PC-9 (cell line): ENCODE results near the gene ESR2. TPM values are rescaled to one million over a fixed set of nuclear protein-coding genes. Genes with fewer than 3 reads are reported as not detected.
A peak's percentile ranks its signal among the peaks of the same experiment; 100 is the strongest.

Source experiments
- Bru-seq: library from RNA; stranded (reverse); fragments of 400-500 nt; gene quantifications from one replicate; lab custom pipeline; 2021; lab: Mats Ljungman, UMichigan
- BruChase-seq, 2 experiments: library from RNA; stranded (reverse); fragments of 400-500 nt; gene quantifications; one replicate each; lab custom pipeline; 2021; lab: Mats Ljungman, UMichigan
- BruUV-seq: library from RNA; stranded (reverse); fragments of 400-500 nt; replicated peaks from 2 replicates; lab custom pipeline; 2021; lab: Mats Ljungman, UMichigan
- CTCF ChIA-PET: fragments of 300-600 bp; sonication (Branson Sonifier 250); formaldehyde crosslinking; loops from one replicate; lab custom pipeline; 2022; ENCODE audit warnings: antibody characterized with exemption; lab: Charles Lee
- POLR2A ChIA-PET: fragments of 300-600 bp; sonication (Branson Sonifier 250); formaldehyde crosslinking; loops from one replicate; lab custom pipeline; 2022; ENCODE audit warnings: antibody characterized with exemption; ENCODE audit not compliant: unreplicated experiment; lab: Charles Lee
- DNase-seq, 2 experiments: peaks; one replicate each; pipeline versions ENCODE4 v3.0.0 to v3.0.0-alpha.2; 2015 to 2022; ENCODE audit warnings: mixed read lengths in 1 of 2
- H2AFZ ChIP-seq: fragments of 200-600 bp; sonication (generic); 2 replicates; pipeline ENCODE4 v1.8.1; 2017; ENCODE audit warnings: antibody characterized with exemption
- H3F3A ChIP-seq: fragments of 200-600 bp; sonication (generic); 2 replicates; pipeline ENCODE4 v1.8.1; 2017; ENCODE audit warnings: antibody characterized with exemption, mild to moderate bottlenecking, low read depth; ENCODE audit not compliant: insufficient read depth
- H3K27ac ChIP-seq: fragments of 200-600 bp; sonication (generic); 2 replicates; pipeline ENCODE4 v1.6.1; 2016; ENCODE audit warnings: mixed run types
- H3K27me3 ChIP-seq: fragments of 200-600 bp; sonication (generic); 2 replicates; pipeline ENCODE4 v1.6.1; 2016; ENCODE audit warnings: low read depth, mixed run types; ENCODE audit not compliant: insufficient read depth
- H3K36me3 ChIP-seq: fragments of 200-600 bp; sonication (generic); 2 replicates; pipeline ENCODE4 v1.6.1; 2016; ENCODE audit warnings: low read depth, mixed run types
- H3K4me1 ChIP-seq: fragments of 200-600 bp; sonication (generic); replicated peaks from 2 replicates; pipeline ENCODE4 v1.6.1; 2016; ENCODE audit warnings: mixed run types; ENCODE audit not compliant: insufficient read depth
- H3K4me2 ChIP-seq: fragments of 200-600 bp; sonication (generic); 2 replicates; pipeline ENCODE4 v1.6.1; 2017; ENCODE audit warnings: mixed run types
- H3K4me3 ChIP-seq: fragments of 200-600 bp; sonication (generic); 2 replicates; pipeline ENCODE4 v1.6.1; 2016; ENCODE audit warnings: mixed run types
- H3K79me2 ChIP-seq: fragments of 200-600 bp; sonication (generic); 2 replicates; pipeline ENCODE4 v1.6.1; 2017; ENCODE audit warnings: low read depth, mixed run types
- H3K9me2 ChIP-seq: fragments of 200-600 bp; sonication (generic); 2 replicates; pipeline ENCODE4 v1.8.1; 2017; ENCODE audit warnings: mild to moderate bottlenecking; ENCODE audit not compliant: insufficient read depth
- H3K9me3 ChIP-seq: fragments of 200-600 bp; sonication (generic); 2 replicates; pipeline ENCODE4 v1.8.1; 2016; ENCODE audit warnings: low read depth; ENCODE audit not compliant: insufficient read depth
- H4K20me1 ChIP-seq: fragments of 200-600 bp; sonication (generic); 2 replicates; pipeline ENCODE4 v1.8.1; 2017; ENCODE audit not compliant: insufficient read depth
- EZH2 ChIP-seq: fragments of 200-600 bp; sonication (generic); IDR thresholded peaks from 2 replicates; pipeline ENCODE4 v1.8.0; 2017; ENCODE audit warnings: antibody characterized with exemption, low read depth
- intact Hi-C: fragments of 100-400 bp; cut with micrococcal nuclease; formaldehyde crosslinking; loops from one replicate; pipeline ENCODE4 v1.10.0; 2022; ENCODE audit not compliant: unreplicated experiment
- long read RNA-seq: library from polyadenylated mRNA; stranded (forward); transcript quantifications from one replicate; pipeline ENCODE4 v2.0.0, GENCODE V29; 2022
- total RNA-seq: library from RNA; stranded (reverse); gene quantifications from 2 replicates; pipeline ENCODE4 v1.2.3, GENCODE V29; 2021
- TF ChIP-seq, protein P1 (sequence below): fragments of 200-600 bp; sonication (generic); conservative IDR thresholded peaks from 2 replicates; pipeline ENCODE4 v1.6.1; 2017; ENCODE audit warnings: mixed run types, antibody characterized with exemption, mild to moderate bottlenecking, moderate library complexity

Gene ESR2
- 0.20 TPM in 1 of 2 replicates, not detected in the other for total RNA-seq
- percentile 14 among the genes with signal in this experiment for Bru-seq, nascent RNA
- percentile 19 among the genes with signal in this experiment for BruChase-seq, experiment 1, labeled RNA remaining after a 2-hour chase
- BruChase-seq, experiment 2, labeled RNA remaining after a 6-hour chase: percentile 12 among the genes with signal in this experiment
- long read RNA-seq, partial matches to known transcripts: 0 of 17 reads
- long read RNA-seq, other reads (novel, unspliced or antisense): 17 of 17 reads

GRCh38 chr14:64293976-64294671 is at the start of gene ESR2:
TSS of gene ESR2 (minus strand) at chr14:64294371. CDS start at chr14:64282985, 11,386 bp downstream.
- Histone ChIP-seq H3K36me3 (no peaks in the 10 kb centered on the region), H3K79me2 (no peaks in the 10 kb centered on the region), H3K9me3 (no peaks in the 10 kb centered on the region), H3F3A (no peaks in the 10 kb centered on the region), H3K4me3 (peak within 1 kb of the TSS; percentile 43; the same call in 1 of the 2 replicates), H3K9me2 (no peaks in the 10 kb centered on the region), H3K4me1 (0 out of 2 replicates have a peak, but pooled peaks cover 9% of the 10 kb centered on the region), H3K27ac (no peak within 1 kb of the TSS), H3K4me2 (peak within 1 kb of the TSS; percentile 76), H4K20me1 (no peaks in the 10 kb centered on the region), H2AFZ (peak within 1 kb of the TSS; percentile 70), H3K27me3 (no peaks in the 10 kb centered on the region)
- POLR2A ChIA-PET: interaction anchor here (0.7 kb wide), 1 partner anchor 1299 kb away, joined by 3 read pairs; no protein-coding TSS in a partner anchor
- BruUV-seq: no TSS peak
- CTCF ChIA-PET: interaction anchor here (0.6 to 2.6 kb wide), 4 partner anchors 9 to 487 kb away, joined by 3 to 12 read pairs (median 4); no protein-coding TSS in a partner anchor
- no peak for TF ChIP-seq EZH2
- TF ChIP-seq, protein P1, sequence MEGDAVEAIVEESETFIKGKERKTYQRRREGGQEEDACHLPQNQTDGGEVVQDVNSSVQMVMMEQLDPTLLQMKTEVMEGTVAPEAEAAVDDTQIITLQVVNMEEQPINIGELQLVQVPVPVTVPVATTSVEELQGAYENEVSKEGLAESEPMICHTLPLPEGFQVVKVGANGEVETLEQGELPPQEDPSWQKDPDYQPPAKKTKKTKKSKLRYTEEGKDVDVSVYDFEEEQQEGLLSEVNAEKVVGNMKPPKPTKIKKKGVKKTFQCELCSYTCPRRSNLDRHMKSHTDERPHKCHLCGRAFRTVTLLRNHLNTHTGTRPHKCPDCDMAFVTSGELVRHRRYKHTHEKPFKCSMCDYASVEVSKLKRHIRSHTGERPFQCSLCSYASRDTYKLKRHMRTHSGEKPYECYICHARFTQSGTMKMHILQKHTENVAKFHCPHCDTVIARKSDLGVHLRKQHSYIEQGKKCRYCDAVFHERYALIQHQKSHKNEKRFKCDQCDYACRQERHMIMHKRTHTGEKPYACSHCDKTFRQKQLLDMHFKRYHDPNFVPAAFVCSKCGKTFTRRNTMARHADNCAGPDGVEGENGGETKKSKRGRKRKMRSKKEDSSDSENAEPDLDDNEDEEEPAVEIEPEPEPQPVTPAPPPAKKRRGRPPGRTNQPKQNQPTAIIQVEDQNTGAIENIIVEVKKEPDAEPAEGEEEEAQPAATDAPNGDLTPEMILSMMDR: no peak
- peak in 1 of 2 experiments; percentile 18 for DNase-seq
- intact Hi-C loops: loop anchor here (2.0 to 10.0 kb wide), 5 partner anchors 129 to 659 kb away; no protein-coding TSS in a partner anchor

DNA sequence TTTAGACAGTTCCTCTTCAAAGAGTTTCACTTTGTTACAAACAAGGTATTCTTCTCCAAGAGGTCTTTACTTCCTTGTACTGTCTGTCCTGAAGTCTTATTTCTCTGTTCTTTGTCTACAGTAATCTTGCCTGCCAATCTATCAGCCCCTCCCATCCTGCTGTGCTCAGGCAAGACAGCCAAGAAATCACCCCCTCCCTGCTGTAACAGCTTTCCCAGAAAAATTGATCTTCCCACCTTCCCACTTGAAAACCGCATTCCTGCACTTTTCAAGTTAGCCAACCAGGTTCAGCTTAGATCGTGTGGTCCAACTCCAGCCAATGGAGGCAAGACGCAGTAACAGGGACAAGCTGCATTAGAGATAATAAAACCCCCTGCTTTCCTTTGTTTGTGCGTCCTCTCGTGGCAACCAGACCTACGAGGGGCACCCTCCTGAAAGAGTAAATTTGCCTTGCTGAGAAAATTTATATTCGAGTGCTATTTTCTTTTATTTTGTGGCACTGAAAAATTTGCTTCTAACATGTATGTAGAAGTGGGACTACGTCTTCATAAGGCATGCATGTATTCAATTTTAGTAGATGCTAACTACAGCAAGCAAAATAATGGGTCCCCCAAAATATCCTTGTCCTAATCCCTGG is 46.5 kb upstream of the ESR2 start:
- Histone ChIP-seq H3K36me3 (no peaks in the 10 kb centered on the region), H3K4me2 (no peak overlapping the region), H3K9me3 (peaks cover 8% of the 10 kb centered on the region), H3K27me3 (no peaks in the 10 kb centered on the region), H3K79me2 (0 out of 2 replicates have a peak, but pooled peaks cover 11% of the 10 kb centered on the region), H2AFZ (no peak overlapping the region), H3F3A (peaks cover 12% of the 10 kb centered on the region; the same call in 1 of the 2 replicates), H4K20me1 (no peaks in the 10 kb centered on the region), H3K4me1 (peaks cover 20% of the 10 kb centered on the region), H3K27ac (no peak overlapping the region), H3K4me3 (no peak overlapping the region), H3K9me2 (no peaks in the 10 kb centered on the region)
- no TSS peak for BruUV-seq
- CTCF ChIA-PET: no interaction called here
- no peak for TF ChIP-seq EZH2
- intact Hi-C loops: loop anchor here (5.0 kb wide), 2 partner anchors 297 to 642 kb away; no protein-coding TSS in a partner anchor
- POLR2A ChIA-PET: no interaction called here
- DNase-seq: no peak

DNA sequence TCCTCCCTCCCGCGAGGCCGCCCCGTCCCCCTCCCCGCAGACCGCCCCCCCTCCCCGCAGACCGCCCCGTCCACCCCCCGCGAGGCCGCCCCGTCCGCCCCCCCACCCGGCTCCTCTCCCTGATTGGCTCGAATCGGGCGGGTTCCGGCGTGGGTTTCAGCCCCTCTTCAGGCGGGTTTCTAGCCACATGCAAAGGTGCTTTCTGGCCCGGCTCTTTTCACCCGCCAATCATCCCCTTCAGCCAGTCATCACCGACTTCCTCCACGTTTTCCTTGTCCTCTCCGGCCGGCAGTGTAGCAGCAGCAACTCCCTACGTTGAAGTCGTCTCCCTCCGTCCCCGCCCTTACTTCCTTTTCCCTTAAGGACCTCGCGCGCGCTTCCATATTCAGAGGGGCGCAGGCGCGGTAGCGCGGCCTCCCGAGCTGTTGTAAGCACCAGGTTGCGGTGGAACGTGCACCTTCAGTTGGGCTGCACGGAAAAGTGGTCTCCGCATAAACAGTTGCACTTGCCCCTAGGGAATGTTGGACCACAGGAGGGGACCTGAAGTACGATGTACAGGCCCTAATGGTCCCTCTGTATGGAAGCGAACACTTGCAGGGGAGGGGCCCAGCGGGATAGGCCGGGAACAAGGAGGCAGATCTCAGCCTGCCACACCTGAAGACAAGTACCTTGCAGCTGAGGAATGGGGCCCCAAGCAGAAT is 44.6 kb upstream of the ESR2 start:
- H3K9me3 ChIP-seq: peaks cover 8% of the 10 kb centered on the region
- peak; percentile 98 for DNase-seq
- peak overlapping the region; percentile 94 for H3K4me3 ChIP-seq
- ChIA-PET CTCF (interaction anchor here (1.2 kb wide), 1 partner anchor 35 kb away, joined by 4 read pairs; no protein-coding TSS in a partner anchor), POLR2A (interaction anchor here (0.6 kb wide), 1 partner anchor 135 kb away, joined by 9 read pairs; no protein-coding TSS in a partner anchor)
- 0 out of 2 replicates have a peak, but pooled peaks cover 11% of the 10 kb centered on the region for H3K79me2 ChIP-seq
- no peaks in the 10 kb centered on the region for H3K9me2 ChIP-seq
- no peaks in the 10 kb centered on the region for H3K27me3 ChIP-seq
- peak overlapping the region; percentile 89 for H3K4me2 ChIP-seq
- peak overlapping the region; percentile 66 for H3K27ac ChIP-seq
- no peaks in the 10 kb centered on the region for H4K20me1 ChIP-seq
- peak overlapping the region; percentile 98 for H2AFZ ChIP-seq
- TF ChIP-seq, protein P1: no peak
- TF ChIP-seq EZH2: no peak
- H3K4me1 ChIP-seq: peaks cover 20% of the 10 kb centered on the region
- H3F3A ChIP-seq: peaks cover 12% of the 10 kb centered on the region; the same call in 1 of the 2 replicates
- H3K36me3 ChIP-seq: no peaks in the 10 kb centered on the region
- intact Hi-C loops: loop anchor here (1.0 to 5.0 kb wide), 2 partner anchors 50 to 424 kb away; partner anchors contain the start of gene MTHFD1
- BruUV-seq: TSS peak; percentile 95
